CD4-positive, alpha-beta T cell (primary cell): ENCODE data around the gene JUN. TPM values are rescaled to one million over a fixed set of nuclear protein-coding genes. Genes with fewer than 3 reads are reported as not detected.
A peak's percentile ranks its signal among the peaks of the same experiment; 100 is the strongest.

Experiments
- ATAC-seq: fragments of 200-7000 bp; cut with Tn5 transposase; one replicate; pipeline ENCODE4 v1.10.0; 2022; ENCODE audit warnings: mild to moderate bottlenecking; ENCODE audit not compliant: poor library complexity
- CTCF ChIA-PET: fragments of 350-600 bp; sonication (Branson Sonifier 250); formaldehyde crosslinking; loops from one replicate; lab custom pipeline; 2021; ENCODE audit warnings: antibody characterized with exemption, inconsistent platforms; lab: Charles Lee
- POLR2A ChIA-PET: fragments of 350-600 bp; sonication (Branson Sonifier 250); formaldehyde crosslinking; loops from one replicate; lab custom pipeline; 2021; ENCODE audit warnings: antibody characterized with exemption, inconsistent platforms; lab: Charles Lee
- DNase-seq, 14 experiments: peaks; one replicate each; pipeline ENCODE4 v3.0.0-alpha.2; 2013 to 2020; ENCODE audit warnings: mixed read lengths in 2 of 14
- H3K27ac ChIP-seq, 2 donors: one replicate each; pipeline versions ENCODE4 v1.5.1 to v1.7.0; 2013; ENCODE audit warnings: low read length in 2 of 2, low read depth in 1 of 2, mild to moderate bottlenecking in 1 of 2
- H3K27me3 ChIP-seq, 2 experiments: 1 replicate in 1 of 2; 2 replicates in 1 of 2; pipeline versions ENCODE4 v1.6.1 to v1.7.0; 2013; ENCODE audit warnings: low read length in 2 of 2, control low read depth in 1 of 2, mild to moderate bottlenecking in 1 of 2, moderate library complexity in 1 of 2; ENCODE audit not compliant: insufficient read depth in 2 of 2, control insufficient read depth in 1 of 2
- H3K36me3 ChIP-seq: one replicate; pipeline ENCODE4 v1.6.1; 2013; ENCODE audit warnings: low read length, control low read depth; ENCODE audit not compliant: insufficient read depth
- H3K4me1 ChIP-seq: one replicate; pipeline ENCODE4 v1.6.1; 2013; ENCODE audit warnings: low read length, control low read depth; ENCODE audit not compliant: insufficient read depth
- H3K4me3 ChIP-seq: one replicate; pipeline ENCODE4 v1.5.1; 2013; ENCODE audit warnings: mild to moderate bottlenecking, low read length, moderate library complexity
- H3K9me3 ChIP-seq, 2 experiments: 1 replicate in 1 of 2; 2 replicates in 1 of 2; pipeline versions ENCODE4 v1.6.1 to v1.7.0; 2013; ENCODE audit warnings: low read length in 2 of 2, mild to moderate bottlenecking in 2 of 2, control low read depth in 1 of 2, moderate library complexity in 1 of 2; ENCODE audit not compliant: control insufficient read depth in 1 of 2, insufficient read depth in 1 of 2
- H3K27ac Mint-ChIP-seq: one replicate; pipeline ENCODE4 v1.8.0; 2020; ENCODE audit warnings: mixed read lengths
- H3K27me3 Mint-ChIP-seq: one replicate; pipeline ENCODE4 v1.8.0; 2021; ENCODE audit warnings: mixed read lengths
- H3K36me3 Mint-ChIP-seq: one replicate; pipeline ENCODE4 v1.8.0; 2021; ENCODE audit warnings: low read depth, mixed read lengths
- H3K4me1 Mint-ChIP-seq: one replicate; pipeline ENCODE4 v1.8.0; 2021; ENCODE audit warnings: low read depth, mixed read lengths
- H3K4me3 Mint-ChIP-seq: one replicate; pipeline ENCODE4 v1.8.0; 2020; ENCODE audit warnings: mild to moderate bottlenecking, mixed read lengths
- H3K9me3 Mint-ChIP-seq: one replicate; pipeline ENCODE4 v1.8.0; 2020; ENCODE audit warnings: mixed read lengths
- intact Hi-C, 2 experiments: fragments of 100-400 bp; cut with DNase I in 1 of 2; cut with micrococcal nuclease in 1 of 2; formaldehyde crosslinking; loops; one replicate each; pipeline versions ENCODE4 v1.15.1 to v1.9.0; 2023 to 2025; cut with DNase I, micrococcal nuclease
- total RNA-seq, 174 experiments: library from RNA in 2 of 174; stranded (reverse) in 2 of 174; gene quantifications; one replicate each; pipeline ENCODE4 v1.2.3 and lab custom pipeline; 2021 to 2026
- TF ChIP-seq, protein P1 (sequence below): fragments of 200-600 bp; IDR thresholded peaks from one replicate; pipeline ENCODE4 v1.8.0; 2022; ENCODE audit warnings: antibody characterized with exemption, mild to moderate bottlenecking

JUN gene
- total RNA-seq, 2 experiments from 2014 or later = 585 to 588 TPM

DNA sequence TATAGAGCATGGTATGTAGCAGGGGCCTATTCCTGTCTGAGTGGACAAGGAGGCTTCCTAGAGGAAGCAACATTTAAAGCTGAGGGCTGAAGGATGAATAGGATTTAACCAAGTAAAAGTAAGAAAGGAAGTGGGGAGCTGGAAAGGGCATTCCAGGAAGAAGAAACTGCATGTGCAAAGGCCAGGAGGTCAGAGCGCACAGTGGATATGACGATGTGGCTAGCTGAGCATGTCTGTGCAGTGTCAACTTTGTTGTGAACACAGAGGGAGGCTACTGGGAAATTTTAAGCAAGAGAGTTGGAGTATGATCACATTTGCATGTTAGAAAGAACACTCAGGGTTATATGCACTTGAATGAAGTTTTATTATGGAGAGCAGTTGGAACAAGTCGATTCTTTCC lies 28.6 kb upstream of the JUN start:
- DNase-seq (peak in 1 of 14 experiments; percentile 23), ATAC-seq (peak; percentile 15)
- CTCF ChIA-PET = interaction anchor here (0.5 kb wide), 1 partner anchor 27 kb away, joined by 3 read pairs; no protein-coding TSS in a partner anchor
- peak overlapping the region; percentile 32 to 44 for H3K27ac ChIP-seq
- peaks cover 47% of the 10 kb centered on the region for H3K4me1 ChIP-seq
- H3K9me3 Mint-ChIP-seq = no peaks in the 10 kb centered on the region
- H3K4me1 Mint-ChIP-seq = peaks cover 68% of the 10 kb centered on the region
- POLR2A ChIA-PET = interaction anchor here (4.0 kb wide), 1 partner anchor 29 kb away, joined by 41 read pairs; the partner anchor contains the start of gene JUN
- TF ChIP-seq, protein P1, sequence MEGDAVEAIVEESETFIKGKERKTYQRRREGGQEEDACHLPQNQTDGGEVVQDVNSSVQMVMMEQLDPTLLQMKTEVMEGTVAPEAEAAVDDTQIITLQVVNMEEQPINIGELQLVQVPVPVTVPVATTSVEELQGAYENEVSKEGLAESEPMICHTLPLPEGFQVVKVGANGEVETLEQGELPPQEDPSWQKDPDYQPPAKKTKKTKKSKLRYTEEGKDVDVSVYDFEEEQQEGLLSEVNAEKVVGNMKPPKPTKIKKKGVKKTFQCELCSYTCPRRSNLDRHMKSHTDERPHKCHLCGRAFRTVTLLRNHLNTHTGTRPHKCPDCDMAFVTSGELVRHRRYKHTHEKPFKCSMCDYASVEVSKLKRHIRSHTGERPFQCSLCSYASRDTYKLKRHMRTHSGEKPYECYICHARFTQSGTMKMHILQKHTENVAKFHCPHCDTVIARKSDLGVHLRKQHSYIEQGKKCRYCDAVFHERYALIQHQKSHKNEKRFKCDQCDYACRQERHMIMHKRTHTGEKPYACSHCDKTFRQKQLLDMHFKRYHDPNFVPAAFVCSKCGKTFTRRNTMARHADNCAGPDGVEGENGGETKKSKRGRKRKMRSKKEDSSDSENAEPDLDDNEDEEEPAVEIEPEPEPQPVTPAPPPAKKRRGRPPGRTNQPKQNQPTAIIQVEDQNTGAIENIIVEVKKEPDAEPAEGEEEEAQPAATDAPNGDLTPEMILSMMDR = no peak
- H3K9me3 ChIP-seq = peaks cover 0 to 6% of the 10 kb centered on the region in 2 experiments
- intact Hi-C loops = loop anchor here in 1 of 2 experiments (2.0 to 10.0 kb wide), 5 partner anchors 20 to 1002 kb away; partner anchors contain the start of genes HOOK1 and JUN
- no peaks in the 10 kb centered on the region for H3K36me3 ChIP-seq
- peak overlapping the region; percentile 71 for H3K4me3 Mint-ChIP-seq
- H3K27me3 ChIP-seq = no peaks in the 10 kb centered on the region
- no peaks in the 10 kb centered on the region for H3K27me3 Mint-ChIP-seq
- peaks cover 6% of the 10 kb centered on the region for H3K36me3 Mint-ChIP-seq
- H3K27ac Mint-ChIP-seq = peak overlapping the region; percentile 89
- no peak overlapping the region for H3K4me3 ChIP-seq

DNA sequence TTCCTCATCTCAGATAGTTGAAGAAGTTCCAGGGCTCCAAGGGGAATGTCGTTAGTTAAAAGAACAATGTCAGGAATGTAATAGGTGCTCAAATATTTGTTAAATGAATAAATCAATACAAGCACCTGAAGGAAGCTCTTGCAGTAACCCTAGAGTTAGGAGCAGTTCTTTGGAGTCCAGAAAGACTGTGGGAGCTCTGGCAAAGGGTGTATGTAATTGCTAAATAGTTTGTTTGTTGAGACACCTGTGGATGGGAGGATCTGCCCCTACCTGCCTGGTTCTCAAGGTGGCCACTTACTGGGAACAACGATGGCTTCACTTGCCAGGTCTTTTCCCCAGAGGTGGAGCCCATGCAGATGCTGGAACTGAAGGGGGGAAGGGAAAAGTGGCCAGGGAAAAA lies 27.5 kb upstream of the JUN start:
- no peak overlapping the region for H3K4me3 Mint-ChIP-seq
- ChIA-PET CTCF (no interaction called here), POLR2A (interaction anchor here (0.6 to 4.0 kb wide), 2 partner anchors 28 to 92 kb away, joined by 3 to 41 read pairs; partner anchors contain the start of gene JUN)
- ATAC-seq = no peak
- H3K27me3 Mint-ChIP-seq = no peaks in the 10 kb centered on the region
- no peak overlapping the region for H3K4me3 ChIP-seq
- intact Hi-C loops = loop anchor here in 1 of 2 experiments (10.0 kb wide), 3 partner anchors 93 to 1003 kb away; partner anchors contain the start of gene HOOK1
- H3K4me1 Mint-ChIP-seq = peaks cover 60% of the 10 kb centered on the region
- H3K36me3 Mint-ChIP-seq = peaks cover 6% of the 10 kb centered on the region
- H3K27ac Mint-ChIP-seq = peak overlapping the region; percentile 89
- TF ChIP-seq, protein P1 = no peak
- no peak overlapping the region for H3K27ac ChIP-seq
- H3K36me3 ChIP-seq = no peaks in the 10 kb centered on the region
- no peaks in the 10 kb centered on the region for H3K27me3 ChIP-seq
- H3K4me1 ChIP-seq = peaks cover 40% of the 10 kb centered on the region
- H3K9me3 ChIP-seq = peaks cover 0 to 6% of the 10 kb centered on the region in 2 experiments
- H3K9me3 Mint-ChIP-seq = no peaks in the 10 kb centered on the region
- no peak for DNase-seq

DNA sequence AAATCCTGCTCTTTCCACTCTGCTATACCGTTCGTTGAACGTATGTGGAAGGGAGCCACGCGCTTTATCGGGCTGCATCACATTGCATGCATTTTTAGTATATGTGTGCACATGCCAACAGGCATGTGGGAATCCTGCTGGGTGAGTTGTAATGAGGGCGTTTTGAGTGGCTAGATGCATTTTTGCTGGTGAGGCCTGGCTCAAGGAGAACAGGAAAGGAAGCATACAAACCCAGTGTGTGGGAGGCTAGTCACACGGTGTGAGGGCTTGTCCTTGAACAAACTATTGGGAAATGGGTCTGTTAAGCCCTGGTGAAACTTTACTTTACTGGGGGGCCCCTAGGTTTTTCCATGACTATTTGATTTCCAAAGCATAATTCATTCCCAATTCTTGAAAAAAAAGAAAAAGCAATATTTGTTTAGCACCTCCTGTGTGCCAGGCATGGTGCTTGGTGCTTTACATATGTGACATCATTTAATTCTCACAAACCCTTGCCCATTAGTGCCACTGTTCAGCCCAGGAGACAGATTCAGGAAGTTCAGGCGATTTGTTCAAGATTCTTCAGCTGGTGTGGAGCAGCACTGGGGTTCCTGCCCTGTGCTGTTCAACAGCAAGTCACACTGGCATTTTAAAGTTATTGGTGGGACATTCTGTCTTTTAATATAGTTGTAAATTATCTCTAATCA lies 25.6 kb upstream of the JUN start:
- peaks cover 10% of the 10 kb centered on the region for H3K36me3 Mint-ChIP-seq
- no peak overlapping the region for H3K4me3 Mint-ChIP-seq
- Histone ChIP-seq H3K27me3 (no peaks in the 10 kb centered on the region), H3K36me3 (no peaks in the 10 kb centered on the region), H3K27ac (no peak overlapping the region), H3K4me1 (peaks cover 26% of the 10 kb centered on the region), H3K9me3 (no peaks in the 10 kb centered on the region), H3K4me3 (no peak overlapping the region)
- no peak for ATAC-seq
- no peak for DNase-seq
- no peaks in the 10 kb centered on the region for H3K27me3 Mint-ChIP-seq
- ChIA-PET CTCF (interaction anchor here (1.3 kb wide), 1 partner anchor 11 kb away, joined by 3 read pairs; no protein-coding TSS in a partner anchor), POLR2A (interaction anchor here (1.8 kb wide), 1 partner anchor 26 kb away, joined by 7 read pairs; the partner anchor contains the start of gene JUN)
- peaks cover 45% of the 10 kb centered on the region for H3K4me1 Mint-ChIP-seq
- TF ChIP-seq, protein P1 = no peak
- intact Hi-C loops = loop anchor here in 1 of 2 experiments (10.0 kb wide), 3 partner anchors 95 to 1005 kb away; partner anchors contain the start of gene HOOK1
- peak overlapping the region; percentile 89 for H3K27ac Mint-ChIP-seq
- no peaks in the 10 kb centered on the region for H3K9me3 Mint-ChIP-seq
